GM18873 (cell line): Measurements from ENCODE around the gene SLC25A53.
A peak's percentile ranks its signal among the peaks of the same experiment; 100 is the strongest.
"Not testable (repeated sequence)": the region's sequence is repeated elsewhere in the genome, so short reads cannot be mapped to it uniquely, and the experiment has no call there.

Source experiments
- ATAC-seq: cut with Tn5 transposase; IDR thresholded peaks from one replicate; pipeline ENCODE4 v1.9.1; 2021; ENCODE audit warnings: mild to moderate bottlenecking, moderate library complexity, moderate number of reproducible peaks; ENCODE audit not compliant: unreplicated experiment, low FRiP score

The SLC25A53 gene

DNA sequence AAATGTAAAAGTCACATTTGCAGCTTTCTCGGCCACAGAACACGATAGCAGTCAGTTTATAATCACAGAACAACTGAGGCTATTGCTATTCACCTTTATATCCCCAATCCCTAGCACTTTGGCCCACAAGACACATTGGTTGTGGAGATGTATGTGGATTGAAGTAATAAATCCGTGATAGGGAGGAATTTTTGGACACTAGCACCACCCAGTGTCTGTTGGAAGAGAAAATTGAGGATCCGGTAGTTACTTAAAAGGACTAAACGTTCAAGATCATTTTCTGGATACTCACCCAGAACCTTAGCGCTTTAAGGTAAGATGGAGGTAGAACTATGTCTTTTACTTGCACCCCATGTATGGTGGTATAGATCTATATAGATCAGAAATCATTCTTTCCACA lies 79.0 kb downstream of the SLC25A53 start:
- ATAC-seq, result not testable (repeated sequence)

DNA sequence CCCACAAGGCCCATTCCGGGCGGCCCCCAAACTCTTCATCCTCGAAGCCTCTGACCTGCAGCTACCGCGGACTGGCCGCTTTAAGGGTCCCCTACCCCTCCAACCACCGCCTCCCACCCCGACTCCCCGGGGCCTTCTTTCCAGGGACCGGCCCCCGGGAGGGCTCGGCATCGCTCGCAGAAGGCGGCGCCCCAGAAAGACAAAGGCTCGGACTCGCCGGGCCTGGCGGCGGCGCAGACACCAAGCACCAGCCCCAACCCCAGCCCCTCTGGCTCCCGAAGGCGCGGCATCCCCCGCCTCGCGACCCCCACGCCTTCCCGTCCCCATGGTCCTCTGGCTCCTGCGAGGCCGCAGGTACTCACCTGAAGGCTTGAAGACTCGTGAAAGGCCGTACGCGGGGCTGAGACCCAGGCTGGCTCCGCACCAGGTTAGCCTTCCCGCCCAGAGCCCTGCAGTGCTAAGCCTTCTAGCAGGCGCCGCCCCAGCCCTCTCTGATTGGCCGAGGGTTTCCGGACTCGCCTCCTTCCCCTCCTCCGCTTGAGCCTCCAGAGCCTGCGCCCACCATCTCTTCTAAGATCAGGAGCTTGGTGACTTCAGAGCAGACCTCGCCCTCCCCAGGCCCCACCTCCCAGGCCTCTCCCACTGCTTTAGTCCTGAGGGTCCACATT lies 80.9 kb downstream of the SLC25A53 start, which contains the start of gene TMSB15C:
Gene TMSB15C, minus strand, starts transcription at position 459 of the 668 bp plus-strand sequence.
- ATAC-seq, result peak; percentile 97

DNA sequence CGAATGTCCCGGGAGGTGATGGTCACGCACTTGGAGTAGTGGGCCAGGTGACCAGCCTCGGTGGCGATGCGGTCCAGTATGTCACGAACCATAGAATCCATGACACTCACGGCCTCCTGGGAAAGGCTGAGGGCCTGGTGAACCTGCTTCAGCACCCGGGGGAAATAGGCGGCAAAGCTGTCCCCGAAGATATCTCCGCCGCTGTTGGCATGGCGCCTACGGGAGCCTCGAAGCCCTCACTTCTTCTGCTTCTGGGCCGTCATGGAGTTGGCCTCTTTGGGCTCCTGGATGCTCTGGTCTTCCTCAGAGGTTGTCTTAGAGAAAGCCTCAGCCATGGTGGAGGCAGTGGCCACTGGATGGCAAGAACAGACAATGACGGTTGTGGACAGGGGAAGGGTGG lies 94.2 kb downstream of the SLC25A53 start:
- not testable (repeated sequence) for ATAC-seq

DNA sequence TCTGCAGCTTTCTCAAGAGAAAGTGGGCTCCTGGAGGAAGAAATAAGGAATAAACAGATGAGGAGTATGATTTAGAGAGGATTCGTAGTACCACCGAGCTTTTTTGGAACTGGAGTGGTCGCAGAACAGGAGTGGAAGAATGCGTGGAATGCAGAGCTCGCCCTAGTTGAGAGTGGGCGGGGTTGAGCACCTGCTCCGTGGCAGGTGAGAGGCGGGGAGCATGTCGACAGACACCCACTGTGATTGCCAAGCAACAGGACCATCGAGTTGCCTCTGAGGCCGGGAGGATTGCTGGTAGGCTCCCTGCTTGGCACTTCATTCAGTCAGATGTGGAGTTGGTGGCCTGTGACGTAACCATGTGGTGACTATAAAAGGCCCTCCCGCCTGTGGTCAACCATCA lies 101.9 kb downstream of the SLC25A53 start:
- not testable (repeated sequence) for ATAC-seq
